Glutamatergic neuron (in vitro differentiated cells): ENCODE data around the gene OVAAL. TPM values are rescaled to one million over a fixed set of nuclear protein-coding genes. Genes with fewer than 3 reads are reported as not detected.

Experiments
- DNase-seq: peaks from one replicate; pipeline ENCODE4 v3.0.0; 2022
- H3K27ac Mint-ChIP-seq: one replicate; pipeline ENCODE4 v1.8.0; 2020; ENCODE audit warnings: mild to moderate bottlenecking, mixed read lengths, inconsistent platforms; ENCODE audit not compliant: unreplicated experiment
- H3K27me3 Mint-ChIP-seq: one replicate; pipeline ENCODE4 v1.8.0; 2020; ENCODE audit warnings: mild to moderate bottlenecking, moderate library complexity, mixed read lengths, inconsistent platforms; ENCODE audit not compliant: unreplicated experiment
- H3K36me3 Mint-ChIP-seq: one replicate; pipeline ENCODE4 v1.8.0; 2020; ENCODE audit warnings: mild to moderate bottlenecking, mixed read lengths, inconsistent platforms; ENCODE audit not compliant: unreplicated experiment
- H3K4me1 Mint-ChIP-seq: one replicate; pipeline ENCODE4 v1.8.0; 2020; ENCODE audit warnings: mild to moderate bottlenecking, low read depth, mixed read lengths, inconsistent platforms; ENCODE audit not compliant: unreplicated experiment
- H3K4me3 Mint-ChIP-seq: one replicate; pipeline ENCODE4 v1.8.0; 2020; ENCODE audit warnings: mild to moderate bottlenecking, mixed read lengths, inconsistent platforms; ENCODE audit not compliant: unreplicated experiment
- H3K9me3 Mint-ChIP-seq: one replicate; pipeline ENCODE4 v1.8.0; 2020; ENCODE audit warnings: mild to moderate bottlenecking, moderate library complexity, mixed read lengths, inconsistent platforms; ENCODE audit not compliant: unreplicated experiment
- total RNA-seq: library from RNA; stranded (reverse); fragmentation: NEBNext Ultra II Directional; extraction: Animal tissue kit (Norgen Biotek cat#: 25700); gene quantifications from one replicate; pipeline ENCODE4 v1.2.1, GENCODE V29; 2021; ENCODE audit not compliant: unreplicated experiment
- TF ChIP-seq, protein P1 (sequence below): fragments of 200-600 bp; sonication (generic); IDR thresholded peaks from one replicate; pipeline ENCODE4 v1.5.0; 2021; ENCODE audit not compliant: partially characterized antibody, unreplicated experiment

OVAAL gene
- total RNA-seq, 1 donor from 2014 or later: not detected

DNA sequence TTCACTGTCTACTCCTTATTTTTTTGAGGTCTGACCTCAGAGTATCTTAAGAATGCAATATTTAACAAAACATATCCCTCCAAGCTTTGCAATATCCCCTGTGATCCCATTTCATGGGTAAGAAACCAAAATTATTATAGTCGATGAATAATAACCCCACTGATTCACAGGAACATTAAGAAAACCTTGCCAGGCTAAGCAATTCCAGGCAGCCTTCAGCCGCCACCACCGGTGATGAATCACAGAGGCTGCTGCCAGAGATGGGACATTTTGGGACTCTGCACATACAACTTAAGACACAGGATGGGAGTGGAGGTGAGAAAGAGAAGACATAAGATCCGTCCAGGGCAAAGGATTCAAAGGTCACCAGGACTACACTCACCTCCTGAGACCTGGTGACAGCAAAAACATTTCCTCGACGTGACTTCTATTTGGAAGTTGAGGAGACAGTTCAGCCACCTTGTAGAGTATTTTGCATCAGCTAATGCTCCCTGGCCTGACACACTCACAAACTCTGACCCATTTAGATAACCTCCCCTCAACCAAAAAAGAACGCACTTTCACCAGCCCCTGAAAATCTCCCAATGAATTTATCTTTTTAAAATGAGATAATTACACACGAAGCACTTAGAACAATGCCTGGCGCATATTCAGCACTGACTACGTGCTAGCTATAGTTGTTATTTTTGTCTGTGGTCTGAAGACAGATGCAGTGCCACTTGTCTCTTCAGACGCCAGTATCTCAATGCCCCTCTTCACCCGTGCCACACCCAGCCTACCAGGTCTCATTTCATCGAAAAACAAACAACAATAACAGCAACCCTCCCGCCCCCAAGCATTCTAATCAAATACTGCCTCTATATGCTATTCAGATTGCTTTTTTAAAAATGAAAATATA lies 17.8 kb upstream of the OVAAL start:
- no peaks in the 10 kb centered on the region for H3K4me1 Mint-ChIP-seq
- TF ChIP-seq, protein P1, sequence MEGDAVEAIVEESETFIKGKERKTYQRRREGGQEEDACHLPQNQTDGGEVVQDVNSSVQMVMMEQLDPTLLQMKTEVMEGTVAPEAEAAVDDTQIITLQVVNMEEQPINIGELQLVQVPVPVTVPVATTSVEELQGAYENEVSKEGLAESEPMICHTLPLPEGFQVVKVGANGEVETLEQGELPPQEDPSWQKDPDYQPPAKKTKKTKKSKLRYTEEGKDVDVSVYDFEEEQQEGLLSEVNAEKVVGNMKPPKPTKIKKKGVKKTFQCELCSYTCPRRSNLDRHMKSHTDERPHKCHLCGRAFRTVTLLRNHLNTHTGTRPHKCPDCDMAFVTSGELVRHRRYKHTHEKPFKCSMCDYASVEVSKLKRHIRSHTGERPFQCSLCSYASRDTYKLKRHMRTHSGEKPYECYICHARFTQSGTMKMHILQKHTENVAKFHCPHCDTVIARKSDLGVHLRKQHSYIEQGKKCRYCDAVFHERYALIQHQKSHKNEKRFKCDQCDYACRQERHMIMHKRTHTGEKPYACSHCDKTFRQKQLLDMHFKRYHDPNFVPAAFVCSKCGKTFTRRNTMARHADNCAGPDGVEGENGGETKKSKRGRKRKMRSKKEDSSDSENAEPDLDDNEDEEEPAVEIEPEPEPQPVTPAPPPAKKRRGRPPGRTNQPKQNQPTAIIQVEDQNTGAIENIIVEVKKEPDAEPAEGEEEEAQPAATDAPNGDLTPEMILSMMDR: no peak
- DNase-seq: no peak

DNA sequence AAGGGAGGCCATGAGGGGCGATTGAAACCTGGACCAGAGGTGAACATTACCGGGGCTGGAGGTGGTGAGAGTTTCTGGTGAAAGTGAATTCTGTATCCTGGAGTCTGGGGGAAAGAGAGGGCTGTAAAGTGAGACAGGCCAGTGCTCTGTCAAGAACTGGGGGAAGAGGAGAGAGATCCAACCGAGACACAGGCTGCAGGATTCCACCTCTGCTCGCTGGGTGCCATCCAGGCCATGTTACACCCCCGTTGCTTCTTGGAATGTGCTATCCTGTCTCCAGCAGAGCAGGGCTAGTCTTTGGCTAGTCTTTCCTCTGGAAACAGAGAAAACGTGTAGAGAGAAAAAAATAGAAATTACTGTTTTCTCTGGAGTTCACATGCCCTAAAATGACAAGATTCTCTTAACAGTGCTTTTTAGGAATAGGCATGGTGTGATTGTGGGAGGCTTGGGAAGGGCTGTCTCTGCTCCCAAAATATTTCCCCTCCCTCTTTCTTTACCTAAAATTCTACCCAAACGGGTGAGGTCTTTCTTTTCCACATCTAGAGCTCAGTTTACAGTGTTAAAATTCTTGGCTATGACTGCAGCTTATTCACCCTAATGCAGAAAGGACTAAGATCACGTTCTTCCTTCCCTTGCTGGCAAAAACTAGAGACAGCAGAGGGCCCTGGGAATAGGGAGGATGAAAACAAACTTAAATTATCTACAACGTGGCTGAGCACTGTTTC lies 16.5 kb upstream of the OVAAL start:
- H3K27me3 Mint-ChIP-seq: peaks cover 2% of the 10 kb centered on the region
- TF ChIP-seq, protein P1: no peak
- no peak overlapping the region for H3K27ac Mint-ChIP-seq
- H3K36me3 Mint-ChIP-seq: no peaks in the 10 kb centered on the region
- DNase-seq: no peak
- H3K9me3 Mint-ChIP-seq: no peaks in the 10 kb centered on the region
- H3K4me3 Mint-ChIP-seq: no peak overlapping the region
- peaks cover 2% of the 10 kb centered on the region for H3K4me1 Mint-ChIP-seq

More for the DNA sequence above, 17.8 kb upstream of the OVAAL start:
- H3K9me3 Mint-ChIP-seq: no peaks in the 10 kb centered on the region
- H3K36me3 Mint-ChIP-seq: no peaks in the 10 kb centered on the region
- no peak overlapping the region for H3K4me3 Mint-ChIP-seq
- H3K27me3 Mint-ChIP-seq: peaks cover 2% of the 10 kb centered on the region
- no peak overlapping the region for H3K27ac Mint-ChIP-seq

DNA sequence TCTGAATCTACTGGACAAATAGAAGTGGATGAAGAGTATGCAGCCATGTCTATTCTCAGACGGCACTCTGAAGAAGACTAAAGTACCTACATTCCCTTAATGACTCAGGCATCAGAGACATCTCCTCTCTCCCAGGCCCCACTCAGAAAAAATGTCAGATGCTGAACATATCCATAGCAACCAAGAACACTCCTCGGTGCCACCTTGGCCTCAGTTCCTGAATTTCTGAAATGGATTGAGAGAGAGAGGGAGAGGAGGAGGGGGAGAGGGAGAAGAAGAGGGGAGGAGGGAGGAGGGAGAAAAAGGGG lies 16.0 kb upstream of the OVAAL start:
- DNase-seq: no peak
- TF ChIP-seq, protein P1: no peak
- H3K9me3 Mint-ChIP-seq: no peaks in the 10 kb centered on the region
- no peaks in the 10 kb centered on the region for H3K36me3 Mint-ChIP-seq
- peaks cover 2% of the 10 kb centered on the region for H3K27me3 Mint-ChIP-seq
- no peak overlapping the region for H3K27ac Mint-ChIP-seq
- H3K4me3 Mint-ChIP-seq: no peak overlapping the region
- peaks cover 2% of the 10 kb centered on the region for H3K4me1 Mint-ChIP-seq

DNA sequence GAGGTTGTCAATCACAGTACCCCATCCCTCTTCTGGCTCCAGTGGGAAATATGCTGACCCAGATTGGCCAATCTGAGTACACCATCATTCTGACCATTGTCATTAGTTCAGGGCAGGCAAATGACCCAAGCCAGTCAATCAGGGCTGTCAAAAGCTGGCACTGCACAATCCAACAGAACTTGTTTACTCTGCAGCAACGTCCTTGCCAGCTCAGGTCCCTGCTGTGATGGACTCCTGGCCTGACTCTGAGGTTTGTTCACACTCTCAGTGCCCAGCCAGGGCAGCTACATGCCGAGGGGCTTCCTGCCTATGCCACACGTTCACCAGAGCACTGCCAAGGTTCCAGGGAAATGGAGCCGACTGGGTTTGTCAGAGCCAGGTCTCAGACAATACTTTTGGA lies 14.7 kb upstream of the OVAAL start:
- Mint-ChIP-seq H3K4me3 (no peak overlapping the region), H3K27me3 (peaks cover 2% of the 10 kb centered on the region), H3K36me3 (no peaks in the 10 kb centered on the region), H3K9me3 (no peaks in the 10 kb centered on the region), H3K27ac (no peak overlapping the region), H3K4me1 (peaks cover 5% of the 10 kb centered on the region)
- no peak for DNase-seq
- TF ChIP-seq, protein P1: no peak

DNA sequence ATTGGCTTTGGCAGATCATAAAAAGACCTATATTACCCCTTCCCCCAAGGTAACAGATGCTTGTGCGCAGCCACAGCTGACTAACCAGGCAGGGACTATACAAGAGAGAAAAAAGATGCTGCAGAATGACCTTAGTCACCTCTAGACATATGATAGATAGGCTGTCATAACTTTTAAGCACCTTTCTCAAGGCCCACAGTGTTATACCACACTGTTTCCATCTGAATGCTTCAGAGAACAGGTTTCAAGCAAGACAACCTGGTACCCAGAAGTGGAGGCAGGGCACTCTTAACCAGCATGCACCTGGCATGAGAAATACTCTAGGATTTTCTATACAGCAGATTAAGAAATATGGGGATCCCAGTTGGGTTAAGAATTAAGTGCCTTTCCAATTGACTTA lies 12.8 kb upstream of the OVAAL start:
- DNase-seq: no peak
- no peaks in the 10 kb centered on the region for H3K9me3 Mint-ChIP-seq
- H3K27ac Mint-ChIP-seq: no peak overlapping the region
- no peak overlapping the region for H3K4me3 Mint-ChIP-seq
- H3K27me3 Mint-ChIP-seq: no peaks in the 10 kb centered on the region
- TF ChIP-seq, protein P1: no peak
- peaks cover 5% of the 10 kb centered on the region for H3K4me1 Mint-ChIP-seq
- no peaks in the 10 kb centered on the region for H3K36me3 Mint-ChIP-seq
